Stimulated activated CD4-positive, alpha-beta T cell treated with anti-CD3 and anti-CD28 coated beads, Interleukin-2, amount 100 ng/mL, for 4 hours (primary cell): ENCODE measurements around the gene SGSH.
A peak's percentile ranks its signal among the peaks of the same experiment; 100 is the strongest.
"Not testable (repeated sequence)": the region's sequence is repeated elsewhere in the genome, so short reads cannot be mapped to it uniquely, and the experiment has no call there.

Experiments
- DNase-seq: peaks from one replicate; pipeline ENCODE4 v3.0.0-alpha.2; 2020; ENCODE audit warnings: low read depth

SGSH gene

GRCh38 chr17:80220054-80220735 lies at the start of gene SGSH, which contains the start of gene SLC26A11:
Gene SGSH, minus strand, starts transcription at chr17:80220333. Its CDS starts 20 bp downstream, at chr17:80220313.
Gene SLC26A11, plus strand, starts transcription at chr17:80220427. Its CDS starts 1,134 bp downstream, at chr17:80221561.
- DNase-seq: peak; percentile 18

GRCh38 chr17:80269405-80269807 lies 49.3 kb upstream of the SGSH start:
- DNase-seq: no peak

- no peak for DNase-seq
Measured at GRCh38 chr17:80268427-80268826, 48.3 kb upstream of the SGSH start.

- no peak for DNase-seq
Measured at GRCh38 chr17:80267391-80267790, 47.3 kb upstream of the SGSH start.

- no peak for DNase-seq
Measured at GRCh38 chr17:80265205-80266068, 45.3 kb upstream of the SGSH start.

GRCh38 chr17:80264205-80265075 lies 44.3 kb upstream of the SGSH start:
- DNase-seq: peak; percentile 49

GRCh38 chr17:80263253-80264204 lies 43.4 kb upstream of the SGSH start:
- DNase-seq: peak; percentile 88

GRCh38 chr17:80262775-80263244 lies 42.7 kb upstream of the SGSH start:
- no peak for DNase-seq

GRCh38 chr17:80262291-80262690 lies 42.2 kb upstream of the SGSH start:
- DNase-seq: no peak

GRCh38 chr17:80261895-80262279 lies 41.8 kb upstream of the SGSH start:
- DNase-seq: no peak

- peak; percentile 35 for DNase-seq
Measured at GRCh38 chr17:80261159-80261894, 41.2 kb upstream of the SGSH start.

- DNase-seq: no peak
Measured at GRCh38 chr17:80260791-80261158, 40.6 kb upstream of the SGSH start, which contains the start of gene RNF213. Gene RNF213, plus strand, starts transcription at chr17:80260852. Its CDS starts 2,830 bp downstream, at chr17:80263682.

- peak; percentile 70 for DNase-seq
Measured at GRCh38 chr17:80260069-80260535, 40.0 kb upstream of the SGSH start.

- DNase-seq: no peak
Measured at GRCh38 chr17:80259457-80260068, 39.4 kb upstream of the SGSH start.

GRCh38 chr17:80258296-80258695 lies 38.2 kb upstream of the SGSH start:
- not testable (repeated sequence) for DNase-seq

GRCh38 chr17:80257716-80258213 lies 37.6 kb upstream of the SGSH start:
- DNase-seq: no peak

GRCh38 chr17:80256034-80256350 lies 35.9 kb upstream of the SGSH start:
- no peak for DNase-seq

GRCh38 chr17:80254396-80255251 lies 34.5 kb upstream of the SGSH start:
- peak; percentile 61 for DNase-seq
